Right lobe of liver (tissue), 6 donors: ENCODE results near the gene GOLGA6A. TPM values are rescaled to one million over a fixed set of nuclear protein-coding genes. Genes with fewer than 3 reads are reported as not detected.
"Not testable (repeated sequence)": the region's sequence is repeated elsewhere in the genome, so short reads cannot be mapped to it uniquely, and the experiment has no call there.

Source experiments
- ATAC-seq, 4 donors: fragments of 200-7000 bp; cut with Tn5 transposase; one replicate each; pipeline ENCODE4 v1.9.1; 2020; ENCODE audit warnings: mild to moderate bottlenecking in 4 of 4, moderate library complexity in 4 of 4
- DNase-seq, 3 donors: peaks; one replicate each; pipeline ENCODE4 v3.0.0-alpha.2; 2020
- H3K27ac ChIP-seq, 3 donors: fragments of 200-600 bp; one replicate each; pipeline ENCODE4 v1.8.0; 2022
- H3K27me3 ChIP-seq, 2 donors: fragments of 200-600 bp; one replicate each; pipeline ENCODE4 v1.8.0; 2022
- H3K36me3 ChIP-seq, 4 donors: fragments of 200-600 bp; sonication (generic) in 1 of 4; one replicate each; pipeline versions ENCODE4 v1.5.1 to v1.8.0; 2017 to 2022; ENCODE audit warnings: control low read depth in 1 of 4
- H3K4me1 ChIP-seq, 4 donors: fragments of 200-600 bp; sonication (generic) in 1 of 4; one replicate each; pipeline versions ENCODE4 v1.5.1 to v1.8.0; 2017 to 2022; ENCODE audit warnings: control low read depth in 1 of 4
- H3K4me3 ChIP-seq, 3 donors: fragments of 200-600 bp; one replicate each; pipeline ENCODE4 v1.8.0; 2022
- H3K9me3 ChIP-seq, 4 donors: fragments of 200-600 bp; sonication (generic) in 1 of 4; one replicate each; pipeline versions ENCODE4 v1.5.1 to v1.8.0; 2017 to 2022; ENCODE audit warnings: control low read depth in 1 of 4
- CTCF ChIP-seq, 4 donors: fragments of 200-600 bp in 3 of 4; fragments of 450-650 bp in 1 of 4; IDR thresholded peaks; one replicate each; pipeline versions ENCODE4 v1.5.1 to v1.8.0; 2016 to 2022; ENCODE audit warnings: antibody characterized with exemption in 4 of 4, mild to moderate bottlenecking in 2 of 4
- POLR2A ChIP-seq: fragments of 450-650 bp; IDR thresholded peaks from one replicate; pipeline ENCODE4 v1.6.1; 2017; ENCODE audit warnings: antibody characterized with exemption, mild to moderate bottlenecking
- WGBS: methylation state at CpG from one replicate; pipeline ENCODE4 v1.1.6; 2018; ENCODE audit warnings: low coverage, low lambda C conversion rate; ENCODE audit not compliant: insufficient coverage; ENCODE audit errors: missing lambda C conversion rate; 5-methylcytosine and 5-hydroxymethylcytosine counted together
- intact Hi-C, 2 donors: fragments of 100-400 bp; cut with DNase I; formaldehyde crosslinking; loops; one replicate each; pipeline versions ENCODE4 v1.11.2 to v1.14.1; 2022
- total RNA-seq, 6 experiments: library from RNA; depleted of rRNA in 2 of 6; stranded (reverse); fragments of >200 nt in 2 of 6; fragmentation: NEBNext Ultra II Directional in 3 of 6; extraction: Animal tissue kit (Norgen Biotek cat#: 25700) in 3 of 6; gene quantifications; one replicate each; pipeline versions ENCODE4 v1.1.0 to v1.2.4, GENCODE V29; 2016 to 2023
- donor health status: DM: no; HTN: yes; CAD: no.
- donor health status: DM: no; HTN: no; CAD: no.
- donor health status: DM: no; HTN: no; CAD: no.
- donor health status: DM: no; HTN: yes; CAD: no.
- donor health status: DM: no; HTN: yes; CAD: no.

Gene GOLGA6A
- total RNA-seq, 6 experiments from 2014 or later = 0.35 to 1.6 (median 0.72) TPM

GRCh38 chr15:74055804-74056203 lies 26.5 kb downstream of the GOLGA6A start:
- peaks cover 0 to 10% (median 1%) of the 10 kb centered on the region in 4 donors for H3K4me1 ChIP-seq
- H3K9me3 ChIP-seq = no peaks in the 10 kb centered on the region
- 81% methylated on average over 2 of the region's 2 CpGs for WGBS
- no peak for DNase-seq
- H3K27ac ChIP-seq = no peak overlapping the region
- intact Hi-C loops = no loop called here
- no peak for TF ChIP-seq CTCF (IDR thresholded peaks at IDR 0.05)
- no peak for TF ChIP-seq POLR2A
- no peak overlapping the region for H3K4me3 ChIP-seq
- H3K27me3 ChIP-seq = no peaks in the 10 kb centered on the region
- no peak for ATAC-seq
- H3K36me3 ChIP-seq = no peaks in the 10 kb centered on the region

- Histone ChIP-seq H3K36me3 (no peaks in the 10 kb centered on the region), H3K27me3 (no peaks in the 10 kb centered on the region), H3K27ac (no peak overlapping the region), H3K9me3 (no peaks in the 10 kb centered on the region), H3K4me3 (no peak overlapping the region), H3K4me1 (peaks cover 0 to 10% (median 1%) of the 10 kb centered on the region in 4 donors)
- TF ChIP-seq POLR2A (no peak), CTCF (IDR thresholded peaks at IDR 0.05) (peak; percentile 30 to 54 (median 40))
- intact Hi-C loops = no loop called here
- 9% methylated on average over 14 of the region's 17 CpGs for WGBS
- ATAC-seq = peak; percentile 93 to 94 (median 94)
- DNase-seq = peak; percentile 70 to 72 (median 72)
Measured at GRCh38 chr15:74053941-74054529, 28.3 kb downstream of the GOLGA6A start.

- H3K36me3 ChIP-seq = no peaks in the 10 kb centered on the region
- no peaks in the 10 kb centered on the region for H3K27me3 ChIP-seq
- no peaks in the 10 kb centered on the region for H3K9me3 ChIP-seq
- TF ChIP-seq CTCF (IDR thresholded peaks at IDR 0.05) = no peak
- no peak for TF ChIP-seq POLR2A
- intact Hi-C loops = no loop called here
- ATAC-seq = no peak
- DNase-seq = peak in 1 of 3 donors; percentile 25
- 53% methylated on average over 8 of the region's 15 CpGs for WGBS
- no peak overlapping the region for H3K27ac ChIP-seq
- H3K4me1 ChIP-seq = peaks cover 0 to 10% (median 1%) of the 10 kb centered on the region in 4 donors
- no peak overlapping the region for H3K4me3 ChIP-seq
Measured at GRCh38 chr15:74053517-74053916, 28.8 kb downstream of the GOLGA6A start.

DNA sequence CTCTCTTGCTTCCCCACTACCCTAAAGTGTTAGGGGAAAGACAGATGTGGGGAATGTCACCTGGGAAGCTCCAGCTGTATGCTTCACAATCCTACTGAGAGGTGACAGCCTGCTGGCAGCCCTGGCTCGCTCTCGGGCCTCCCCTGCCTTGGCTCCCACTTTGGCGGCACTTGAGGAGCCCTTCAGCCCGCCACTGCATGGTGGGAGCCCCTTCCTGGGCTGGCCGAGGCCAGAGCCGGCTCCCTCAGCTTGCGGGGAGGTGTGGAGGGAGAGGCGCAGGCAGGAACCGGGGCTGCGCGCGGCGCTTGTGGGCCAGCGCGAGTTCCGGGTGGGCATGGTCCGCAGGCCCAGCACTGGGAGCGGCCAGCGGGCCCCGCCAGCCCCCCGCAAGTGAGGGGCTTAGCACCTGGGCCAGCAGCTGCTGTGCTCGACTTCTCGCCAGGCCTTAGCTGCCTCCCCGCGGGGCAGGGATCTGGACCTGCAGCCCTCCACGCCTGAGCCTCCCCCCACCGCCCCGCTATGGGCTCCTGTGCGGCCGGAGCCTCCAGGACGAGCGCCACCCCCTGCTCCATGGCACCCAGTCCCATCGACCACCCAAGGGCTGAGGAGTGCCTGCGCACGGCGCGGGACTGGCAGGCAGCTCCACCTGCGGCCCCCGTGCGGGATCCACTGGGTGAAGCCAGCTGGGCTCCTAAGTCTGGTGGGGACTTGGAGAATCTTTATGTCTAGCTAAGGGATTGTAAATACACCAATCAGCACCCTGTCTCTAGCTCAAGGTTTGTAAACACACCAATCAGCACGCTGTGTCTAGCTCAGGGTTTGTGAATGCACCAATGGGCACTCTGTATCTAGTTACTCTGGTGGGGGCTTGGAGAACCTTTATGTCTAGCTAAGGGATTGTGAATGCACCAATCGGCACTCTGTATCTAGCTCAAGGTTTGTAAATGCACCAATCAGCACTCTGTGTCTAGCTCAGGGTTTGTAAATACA lies 29.8 kb downstream of the GOLGA6A start:
- H3K27me3 ChIP-seq, H3K36me3 ChIP-seq, H3K4me3 ChIP-seq, H3K9me3 ChIP-seq, intact Hi-C loops, ATAC-seq, H3K27ac ChIP-seq: not testable (repeated sequence)
- no CpG with 5 or more reads among the region's 42 CpGs for WGBS
- H3K4me1 ChIP-seq = peaks cover 0 to 10% (median 1%) of the 10 kb centered on the region in 4 donors
- peak in 2 of 3 donors; percentile 15 to 42 for DNase-seq
